ENCODE measurements around the gene RANGRF.

The RANGRF gene

GRCh38 chr17:8314797-8315763 lies 26.6 kb downstream of the RANGRF start:
- DNase-seq (ENCODE audit: low spot score) = no peak

- no peak for DNase-seq (ENCODE audit: low spot score)
These were observed 27.3 kb downstream of the RANGRF start for GRCh38 chr17:8315764-8316217.

GRCh38 chr17:8318010-8318935 lies 29.8 kb downstream of the RANGRF start:
- DNase-seq (ENCODE audit: low spot score) = no peak

GRCh38 chr17:8320262-8320661 lies 31.8 kb downstream of the RANGRF start:
- DNase-seq (ENCODE audit: low spot score) = no peak

GRCh38 chr17:8320990-8321389 lies 32.5 kb downstream of the RANGRF start:
- no peak for DNase-seq (ENCODE audit: low spot score)

- no peak for DNase-seq (ENCODE audit: low spot score)
These were observed 33.6 kb downstream of the RANGRF start for GRCh38 chr17:8322061-8322460.

- DNase-seq (ENCODE audit: low spot score) = no peak
These were observed 35.7 kb downstream of the RANGRF start for GRCh38 chr17:8324132-8324531.

- no peak for DNase-seq (ENCODE audit: low spot score)
These were observed 36.5 kb downstream of the RANGRF start for GRCh38 chr17:8324923-8325322.

- peak; percentile 50 for DNase-seq (ENCODE audit: low spot score)
These were observed 38.2 kb downstream of the RANGRF start for GRCh38 chr17:8326511-8327302.

GRCh38 chr17:8327303-8327649 lies 38.8 kb downstream of the RANGRF start:
- DNase-seq (ENCODE audit: low spot score) = no peak

GRCh38 chr17:8332128-8332527 lies 43.7 kb downstream of the RANGRF start:
- DNase-seq (ENCODE audit: low spot score) = no peak

GRCh38 chr17:8332688-8333087 lies 44.2 kb downstream of the RANGRF start:
- no peak for DNase-seq (ENCODE audit: low spot score)

- DNase-seq (ENCODE audit: low spot score) = no peak
These were observed 44.8 kb downstream of the RANGRF start for GRCh38 chr17:8333281-8333680.

- no peak for DNase-seq (ENCODE audit: low spot score)
These were observed 49.6 kb downstream of the RANGRF start for GRCh38 chr17:8337802-8338752.

- DNase-seq (ENCODE audit: low spot score) = no peak
These were observed 50.3 kb downstream of the RANGRF start for GRCh38 chr17:8338753-8339140.

- DNase-seq (ENCODE audit: low spot score) = no peak
These were observed 51.1 kb downstream of the RANGRF start, which contains the start of gene ODF4 for GRCh38 chr17:8339540-8339939. Gene ODF4 (plus strand): TSS chr17:8339840. CDS start chr17:8340052, 212 bp downstream.
